Activated CD4-positive, alpha-beta T cell treated with anti-CD3 and anti-CD28 coated beads for 1 hour (primary cell): ENCODE results near the gene TREM1.
"Not testable (repeated sequence)": the region's sequence is repeated elsewhere in the genome, so short reads cannot be mapped to it uniquely, and the experiment has no call there.

Source experiments
- DNase-seq: peaks from one replicate; pipeline ENCODE4 v3.0.0-alpha.2; 2020

TREM1 gene

GRCh38 chr6:41286544-41287346, at the start of gene TREM1:
TSS of gene TREM1 (minus strand) at chr6:41286682. CDS start at chr6:41286655, 27 bp downstream.
- DNase-seq, result no peak

DNA sequence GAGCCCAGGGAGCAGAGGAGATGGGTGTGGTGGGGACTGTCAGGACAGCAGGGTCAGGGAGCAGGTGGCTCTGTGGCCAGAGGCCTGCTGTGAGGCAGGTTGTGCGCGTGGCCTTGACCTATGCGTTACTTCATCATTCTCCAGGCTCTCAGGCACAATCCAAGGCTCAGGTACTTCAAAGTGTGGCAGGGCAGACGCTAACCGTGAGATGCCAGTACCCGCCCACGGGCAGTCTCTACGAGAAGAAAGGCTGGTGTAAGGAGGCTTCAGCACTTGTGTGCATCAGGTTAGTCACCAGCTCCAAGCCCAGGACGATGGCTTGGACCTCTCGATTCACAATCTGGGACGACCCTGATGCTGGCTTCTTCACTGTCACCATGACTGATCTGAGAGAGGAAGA, 49.5 kb upstream of the TREM1 start:
- no peak for DNase-seq

DNA sequence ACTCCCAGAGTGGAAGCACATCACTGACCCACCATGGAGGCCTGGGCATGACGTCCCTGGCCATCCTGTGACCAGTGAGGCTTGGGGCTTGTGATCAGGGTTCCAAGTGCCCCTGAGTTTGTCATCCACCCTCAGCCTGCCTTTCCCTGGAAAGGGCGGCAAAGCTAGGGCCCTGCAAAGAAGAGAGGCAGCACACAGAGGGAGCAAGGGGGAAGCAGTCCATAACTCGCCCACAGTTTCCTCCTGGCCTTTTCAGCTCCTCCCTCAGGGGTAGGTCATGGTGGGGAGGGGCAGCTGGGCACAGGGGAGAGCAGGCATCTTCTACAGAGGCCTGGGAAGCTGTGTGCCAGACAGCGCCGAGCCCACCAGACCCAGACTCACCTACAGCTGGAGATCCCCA, 48.8 kb upstream of the TREM1 start, which contains the start of gene NCR2:
Gene NCR2, plus strand, starts transcription at position 313 of the 400 bp plus-strand sequence. CDS start 269 bp downstream, outside the sequence.
- DNase-seq, result no peak

DNA sequence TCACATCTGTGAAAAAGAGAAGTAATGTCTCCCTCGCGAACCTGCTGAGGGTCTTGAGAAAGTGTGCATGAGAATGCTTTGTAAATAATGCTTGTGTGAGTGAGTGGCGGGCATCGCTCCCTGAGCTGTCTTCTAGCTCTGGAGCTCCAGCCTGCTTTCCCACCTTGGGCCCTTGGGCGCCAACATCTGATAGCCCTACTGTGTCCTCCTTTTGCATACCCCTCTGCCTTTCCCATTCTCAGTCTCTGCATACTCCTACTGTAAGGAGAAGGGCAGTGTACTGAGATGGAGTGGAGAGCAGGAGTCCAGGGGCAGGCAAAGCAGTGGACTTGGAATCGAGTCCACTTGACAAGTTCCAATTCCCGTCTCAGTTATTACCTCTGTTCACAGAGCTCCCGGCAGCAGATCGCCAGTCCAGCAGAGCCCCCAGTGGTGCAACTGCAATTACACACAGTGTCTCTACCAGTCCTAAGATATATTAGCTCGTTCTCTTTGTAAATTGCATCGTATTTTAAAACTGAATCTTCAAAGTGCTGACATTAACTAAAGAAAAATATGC, 48.1 kb upstream of the TREM1 start:
- DNase-seq, result no peak

- DNase-seq, result no peak
Measured at GRCh38 chr6:41332842-41333736, 46.6 kb upstream of the TREM1 start.

- DNase-seq, result no peak
Measured at GRCh38 chr6:41332241-41332640, 45.8 kb upstream of the TREM1 start.

GRCh38 chr6:41331401-41332150, 45.1 kb upstream of the TREM1 start:
- no peak for DNase-seq

GRCh38 chr6:41327177-41327576, 40.7 kb upstream of the TREM1 start:
- no peak for DNase-seq

DNA sequence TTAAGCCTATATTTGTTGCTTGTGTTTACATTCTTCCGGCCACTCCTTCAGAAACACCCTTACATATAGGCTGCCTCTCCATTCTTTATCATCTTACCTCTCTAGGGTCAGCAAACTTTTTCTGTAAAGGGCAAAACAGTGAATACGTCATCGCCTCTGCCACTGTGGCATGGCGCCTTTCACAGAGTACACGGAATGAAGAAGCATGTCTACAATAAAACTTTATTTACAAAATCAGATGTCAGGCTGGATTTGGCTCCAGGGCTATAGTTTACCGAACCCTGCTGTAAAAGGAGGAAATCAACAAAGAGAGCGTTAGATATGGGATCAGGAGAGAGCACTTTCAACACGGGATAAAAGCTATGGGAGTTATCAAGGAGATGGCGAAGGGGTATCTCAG, 39.6 kb upstream of the TREM1 start:
- DNase-seq, result no peak

- DNase-seq, result no peak
Measured at GRCh38 chr6:41325446-41326066, 39.1 kb upstream of the TREM1 start.

GRCh38 chr6:41321183-41321582, 34.7 kb upstream of the TREM1 start:
- DNase-seq, result no peak

DNA sequence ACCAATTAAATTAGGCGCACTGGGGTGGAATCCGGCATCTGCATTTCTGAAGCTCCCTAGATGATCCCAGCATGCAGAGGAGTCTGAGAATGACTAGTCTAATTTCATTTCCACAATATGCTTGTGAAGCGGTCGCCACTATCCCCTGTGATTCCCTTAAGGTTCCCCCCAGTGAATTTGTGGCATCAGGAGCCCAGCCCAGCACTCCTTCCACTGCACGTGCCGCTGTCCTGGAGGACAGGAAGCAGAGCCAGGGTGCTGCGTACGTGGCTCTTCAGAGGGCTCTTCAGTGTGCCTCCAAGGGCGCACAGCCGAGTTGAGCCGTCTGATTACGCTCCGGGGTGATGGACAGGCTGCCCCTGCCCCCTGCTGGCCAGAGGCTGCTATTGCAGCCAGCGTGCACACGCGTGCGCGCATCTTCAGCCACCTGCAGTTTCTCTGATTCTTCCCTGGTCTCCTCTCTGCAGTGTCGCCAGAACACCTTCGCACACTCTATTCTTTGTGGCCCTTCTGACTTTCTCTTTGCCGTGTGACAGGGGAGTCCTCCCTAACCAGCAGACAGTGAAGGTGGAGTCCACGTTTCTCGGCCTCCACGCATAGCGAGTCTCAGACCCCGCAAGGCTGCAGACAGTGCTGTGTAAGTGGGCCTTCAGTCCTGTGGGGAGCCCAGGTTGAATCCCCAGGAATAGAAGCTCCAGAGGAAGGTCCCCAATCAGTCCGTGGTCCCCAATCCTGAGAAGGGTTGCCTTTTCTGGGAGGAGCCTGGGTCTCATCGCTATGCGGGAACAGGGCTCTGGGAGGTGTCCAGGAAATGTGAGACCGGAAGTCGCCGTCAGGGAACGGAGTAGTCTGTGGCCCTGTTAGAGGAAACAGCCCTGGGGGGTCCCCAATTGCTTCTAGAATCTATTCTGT, 32.4 kb upstream of the TREM1 start:
- DNase-seq, result peak; percentile 75

GRCh38 chr6:41318261-41318653, 31.8 kb upstream of the TREM1 start:
- DNase-seq, result no peak

DNA sequence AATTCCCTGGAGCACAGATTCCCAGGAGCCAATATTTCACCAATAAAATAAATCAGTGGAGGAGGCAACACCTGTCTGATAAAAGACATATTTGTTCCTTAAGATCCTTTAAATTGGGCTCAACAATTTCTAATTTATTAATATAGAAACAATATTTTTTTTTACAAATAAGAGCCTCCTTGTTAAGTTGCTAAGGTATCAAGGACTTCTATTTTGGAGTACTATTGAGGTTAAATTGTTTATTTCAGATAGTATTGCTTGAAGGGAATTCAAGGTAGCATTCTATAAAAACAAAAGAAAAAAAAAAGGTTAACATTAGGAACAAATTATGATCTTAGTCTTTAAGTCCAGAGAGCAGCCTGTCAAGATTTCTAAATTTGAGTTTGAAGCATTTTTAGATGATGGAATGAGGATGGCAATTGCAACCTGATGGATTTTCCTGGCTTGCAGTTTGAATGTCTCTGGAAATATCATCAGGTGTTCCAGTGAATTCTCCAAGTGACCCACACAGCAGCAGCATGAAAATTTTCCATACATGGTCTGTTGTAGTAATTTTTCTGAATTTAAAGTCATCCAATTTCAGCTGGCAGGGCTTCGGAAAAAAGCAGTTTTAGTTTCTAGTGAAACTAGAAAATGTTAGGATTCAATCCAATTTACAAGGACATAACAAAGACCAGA, 29.6 kb upstream of the TREM1 start:
- no peak for DNase-seq

DNA sequence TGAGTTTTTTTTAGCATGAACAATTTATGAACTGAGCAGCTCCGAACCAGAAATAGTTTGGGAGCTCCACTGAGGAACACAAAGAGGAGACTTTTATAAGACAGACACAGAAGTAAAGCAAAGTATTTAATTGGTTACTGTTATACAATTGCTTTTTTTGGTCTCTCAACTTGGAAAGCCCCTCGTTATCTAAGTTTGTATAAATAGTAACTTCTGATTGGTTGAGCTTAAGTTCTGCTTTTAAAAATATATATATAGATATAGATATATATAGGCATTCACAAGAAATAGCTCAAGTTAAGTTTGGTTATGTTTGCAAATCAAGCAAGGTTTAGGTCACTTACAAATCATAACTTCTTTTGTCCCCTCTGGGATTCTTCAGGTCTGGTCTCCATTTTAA, 28.7 kb upstream of the TREM1 start:
- DNase-seq, result no peak

DNA sequence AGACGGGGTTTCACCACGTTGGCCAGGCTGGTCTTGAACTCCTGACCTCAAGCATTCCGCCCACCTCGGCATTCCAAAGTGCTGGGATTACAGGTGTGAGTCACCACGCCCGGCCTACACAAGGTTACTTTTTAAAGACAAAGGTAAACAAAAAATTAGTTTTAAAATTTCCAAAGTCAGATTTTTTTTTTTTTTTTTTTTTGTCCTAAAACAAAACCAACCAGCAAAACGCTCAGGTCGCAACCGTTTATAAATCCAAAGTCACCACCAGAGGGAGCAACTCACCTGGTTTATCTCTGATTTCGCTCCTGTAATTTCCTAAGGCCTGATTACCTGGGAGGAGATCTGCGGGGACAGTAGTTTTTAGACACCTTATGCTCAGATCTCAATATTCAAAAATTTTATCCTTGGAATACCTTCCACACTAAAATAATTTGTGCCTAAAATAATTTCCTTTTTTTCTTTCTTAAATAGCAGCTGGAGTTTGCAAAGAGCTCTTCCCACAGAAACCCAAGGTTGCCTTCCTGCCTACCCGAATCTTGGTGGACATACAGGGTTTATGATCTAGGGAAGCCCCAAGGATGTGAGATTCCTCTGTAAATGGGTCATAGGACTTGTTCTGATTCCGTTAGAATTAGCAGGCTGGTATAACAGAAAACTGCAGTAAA, 19.8 kb upstream of the TREM1 start:
- no peak for DNase-seq

DNA sequence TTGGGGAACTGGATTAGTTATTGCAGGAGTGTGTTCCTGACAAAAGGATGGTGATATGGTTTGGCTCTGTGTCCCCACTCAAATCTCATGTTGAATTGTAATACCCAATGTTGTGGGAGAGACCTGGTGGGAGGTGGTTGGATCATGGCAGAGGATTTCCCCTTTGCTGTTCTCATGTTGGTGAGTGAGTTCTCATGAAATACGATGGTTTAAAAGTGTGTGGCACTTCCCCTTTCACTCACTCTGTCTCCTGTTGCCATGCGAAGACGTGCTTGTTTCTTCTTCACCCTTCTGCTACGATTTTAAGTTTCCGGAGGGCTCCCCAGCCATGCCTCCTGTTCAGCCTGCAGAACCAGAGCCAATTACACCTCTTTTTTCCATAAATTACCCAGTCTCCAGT, 16.2 kb upstream of the TREM1 start:
- no peak for DNase-seq

DNA sequence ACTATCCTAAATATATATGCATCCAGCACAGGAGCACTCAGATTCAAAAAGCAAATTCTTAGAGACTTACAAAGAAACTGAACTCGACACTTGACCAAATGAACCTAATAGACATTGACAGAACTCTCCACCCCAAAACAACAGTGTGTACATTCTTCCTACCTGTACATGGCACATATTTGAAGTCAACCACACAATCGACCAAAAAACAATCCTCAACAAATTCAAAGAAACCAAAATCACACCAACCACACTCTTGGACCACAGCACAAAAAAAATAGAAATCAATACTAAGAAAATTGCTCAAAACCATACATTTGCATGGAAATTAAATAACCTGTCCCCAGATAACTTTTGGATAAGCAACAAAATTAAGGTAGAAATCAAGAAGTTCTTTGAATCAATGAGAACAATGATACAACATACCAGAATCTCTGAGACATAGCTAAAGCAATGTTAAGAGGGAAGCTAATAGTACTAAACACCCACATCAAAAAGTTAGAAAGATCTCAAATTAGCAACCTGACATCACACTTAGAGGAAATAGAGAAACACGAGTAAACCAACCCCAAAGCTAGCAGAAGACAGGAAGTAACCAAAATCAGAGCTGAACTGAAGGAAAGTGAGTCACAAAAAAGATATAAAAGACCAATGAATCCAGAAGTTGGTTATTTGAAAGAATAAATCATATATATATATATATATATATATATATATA, 12.5 kb upstream of the TREM1 start:
- no peak for DNase-seq

- not testable (repeated sequence) for DNase-seq
Measured at GRCh38 chr6:41297248-41297647, 10.8 kb upstream of the TREM1 start.
